HEK293T (cell line): ENCODE data around the gene LMX1B.
"Not testable (repeated sequence)": the region's sequence is repeated elsewhere in the genome, so short reads cannot be mapped to it uniquely, and the experiment has no call there.

ENCODE experiments used
- CTCF ChIA-PET: fragments of 350-600 bp; formaldehyde crosslinking; extraction: SDS; loops from one replicate; lab custom pipeline; 2021; ENCODE audit warnings: antibody characterized with exemption, inconsistent platforms; lab: Yijun Ruan, JAX
- POLR2A ChIA-PET: fragments of 350-600 bp; formaldehyde crosslinking; extraction: SDS; loops from one replicate; lab custom pipeline; 2020; ENCODE audit warnings: antibody characterized with exemption, inconsistent platforms; lab: Yijun Ruan, JAX
- DNase-seq: peaks from one replicate; pipeline ENCODE4 v3.0.0; 2012; ENCODE audit warnings: mixed read lengths; ENCODE audit errors: extremely low spot score
- ARNT ChIP-seq: fragments of 450-650 bp; IDR thresholded peaks from 2 replicates; pipeline ENCODE4 v1.6.1; 2017; ENCODE audit warnings: mild to moderate bottlenecking
- BHLHE40 ChIP-seq: fragments of 450-650 bp; IDR thresholded peaks from 2 replicates; pipeline ENCODE4 v1.6.1; 2016; ENCODE audit warnings: mild to moderate bottlenecking, moderate library complexity, borderline replicate concordance
- CTBP1 ChIP-seq: fragments of 450-650 bp; IDR thresholded peaks from 2 replicates; pipeline ENCODE4 v1.6.1; 2016; ENCODE audit warnings: borderline replicate concordance
- ELF4 ChIP-seq: fragments of 450-650 bp; IDR thresholded peaks from 2 replicates; pipeline ENCODE4 v1.6.1; 2017; ENCODE audit warnings: antibody characterized with exemption
- FOXA1 ChIP-seq: fragments of 450-650 bp; IDR thresholded peaks from 2 replicates; pipeline ENCODE4 v1.6.1; 2016; ENCODE audit warnings: mild to moderate bottlenecking
- FOXK2 ChIP-seq: fragments of 450-650 bp; IDR thresholded peaks from 2 replicates; pipeline ENCODE4 v1.6.1; 2016; ENCODE audit warnings: mild to moderate bottlenecking
- FOXM1 ChIP-seq: fragments of 450-650 bp; IDR thresholded peaks from 2 replicates; pipeline ENCODE4 v1.6.1; 2017; ENCODE audit warnings: mild to moderate bottlenecking, borderline replicate concordance
- HDGF ChIP-seq: fragments of 450-650 bp; IDR thresholded peaks from 2 replicates; pipeline ENCODE4 v1.6.1; 2017; ENCODE audit warnings: antibody characterized with exemption, borderline replicate concordance
- L3MBTL2 ChIP-seq: fragments of 450-650 bp; conservative IDR thresholded peaks from 2 replicates; pipeline ENCODE4 v1.6.1; 2016; ENCODE audit warnings: mild to moderate bottlenecking
- LEF1 ChIP-seq: fragments of 450-650 bp; IDR thresholded peaks from 2 replicates; pipeline ENCODE4 v1.6.1; 2017; ENCODE audit warnings: mild to moderate bottlenecking, borderline replicate concordance
- NFRKB ChIP-seq: fragments of 450-650 bp; IDR thresholded peaks from 2 replicates; pipeline ENCODE4 v1.6.1; 2016; ENCODE audit warnings: mild to moderate bottlenecking, moderate library complexity
- SP1 ChIP-seq: fragments of 450-650 bp; IDR thresholded peaks from 2 replicates; pipeline ENCODE4 v1.6.1; 2017
- SUZ12 ChIP-seq: fragments of 450-650 bp; IDR thresholded peaks from 2 replicates; pipeline ENCODE4 v1.6.1; 2016; ENCODE audit warnings: mild to moderate bottlenecking
- TARDBP ChIP-seq: fragments of 450-650 bp; IDR thresholded peaks from 2 replicates; pipeline ENCODE4 v1.6.1; 2016
- ZNF384 ChIP-seq: fragments of 450-650 bp; IDR thresholded peaks from 2 replicates; pipeline ENCODE4 v1.6.1; 2016
- TF ChIP-seq, protein P1 (sequence below): fragments of 450-650 bp; IDR thresholded peaks from 2 replicates; pipeline ENCODE4 v1.6.1; 2016

Gene LMX1B

GRCh38 chr9:126650404-126651341, 36.9 kb downstream of the LMX1B start:
- POLR2A ChIA-PET: no interaction called here
- TF ChIP-seq, protein P1, sequence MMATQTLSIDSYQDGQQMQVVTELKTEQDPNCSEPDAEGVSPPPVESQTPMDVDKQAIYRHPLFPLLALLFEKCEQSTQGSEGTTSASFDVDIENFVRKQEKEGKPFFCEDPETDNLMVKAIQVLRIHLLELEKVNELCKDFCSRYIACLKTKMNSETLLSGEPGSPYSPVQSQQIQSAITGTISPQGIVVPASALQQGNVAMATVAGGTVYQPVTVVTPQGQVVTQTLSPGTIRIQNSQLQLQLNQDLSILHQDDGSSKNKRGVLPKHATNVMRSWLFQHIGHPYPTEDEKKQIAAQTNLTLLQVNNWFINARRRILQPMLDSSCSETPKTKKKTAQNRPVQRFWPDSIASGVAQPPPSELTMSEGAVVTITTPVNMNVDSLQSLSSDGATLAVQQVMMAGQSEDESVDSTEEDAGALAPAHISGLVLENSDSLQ: peak; percentile 35; the same call in 1 of the 2 replicates
- TF ChIP-seq L3MBTL2 (no peak), LEF1 (no peak), FOXM1 (no peak), TARDBP (no peak), ZNF384 (no peak), HDGF (no peak)
- no peak for DNase-seq
- CTCF ChIA-PET: interaction anchor here (0.5 to 1.4 kb wide), 2 partner anchors 10 to 15 kb away, joined by 3 to 4 read pairs; no protein-coding TSS in a partner anchor

DNA sequence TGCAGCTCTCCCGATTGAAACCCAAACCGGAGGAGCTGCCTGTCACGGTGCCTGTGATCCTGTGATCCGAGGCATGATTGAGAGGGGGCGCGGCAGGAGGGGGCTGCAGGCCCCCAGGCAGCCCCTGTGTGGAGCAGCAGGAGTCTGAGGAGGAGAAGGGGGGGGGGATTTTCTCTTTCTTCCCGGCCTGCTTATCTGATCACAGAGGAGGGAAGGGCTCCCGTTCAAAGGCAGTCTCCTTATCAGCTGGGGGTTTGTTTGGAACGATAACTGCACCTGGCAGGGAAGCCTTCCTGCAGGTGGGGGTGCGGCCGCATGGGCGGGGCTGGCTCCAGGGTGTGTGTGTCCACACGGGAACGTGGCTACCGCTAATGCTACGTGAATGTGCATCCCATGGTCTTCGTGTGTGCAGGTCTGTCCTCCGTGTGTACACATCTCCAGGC, 38.4 kb downstream of the LMX1B start:
- DNase-seq: no peak
- ChIA-PET CTCF (no interaction called here), POLR2A (no interaction called here)
- TF ChIP-seq BHLHE40: no peak

GRCh38 chr9:126654124-126654523, 40.4 kb downstream of the LMX1B start:
- no peak for DNase-seq
- TF ChIP-seq ARNT (no peak), TARDBP (no peak), LEF1 (no peak), NFRKB (no peak), HDGF (no peak), FOXM1 (no peak), SP1 (no peak), FOXK2 (no peak), ZNF384 (no peak), CTBP1 (no peak), BHLHE40 (no peak), L3MBTL2 (no peak), FOXA1 (no peak), SUZ12 (no peak), ELF4 (no peak)
- TF ChIP-seq, protein P1: no peak
- ChIA-PET POLR2A (no interaction called here), CTCF (interaction anchor here (1.5 kb wide), 1 partner anchor 15 kb away, joined by 3 read pairs; no protein-coding TSS in a partner anchor)

- CTCF ChIA-PET, POLR2A ChIA-PET: not testable (repeated sequence)
Measured at GRCh38 chr9:126656214-126656613, 42.5 kb downstream of the LMX1B start.

GRCh38 chr9:126658201-126658825, 44.6 kb downstream of the LMX1B start:
- DNase-seq: no peak
- ChIA-PET CTCF (no interaction called here), POLR2A (no interaction called here)
- TF ChIP-seq NFRKB: no peak
- no peak for TF ChIP-seq FOXM1
- TF ChIP-seq HDGF: no peak
- TF ChIP-seq L3MBTL2: no peak
- TF ChIP-seq ZNF384: no peak
- TF ChIP-seq TARDBP: no peak
- no peak for TF ChIP-seq ELF4
- no peak for TF ChIP-seq FOXK2
- TF ChIP-seq CTBP1: no peak

More at GRCh38 chr9:126656214-126656613, 42.5 kb downstream of the LMX1B start:
- DNase-seq: not testable (repeated sequence)

- no peak for TF ChIP-seq SUZ12
- no peak for TF ChIP-seq BHLHE40
- TF ChIP-seq TARDBP: no peak
- no peak for TF ChIP-seq L3MBTL2
- TF ChIP-seq LEF1: no peak
- TF ChIP-seq, protein P1: no peak
- TF ChIP-seq FOXM1: no peak
- TF ChIP-seq ZNF384: no peak
- TF ChIP-seq HDGF: no peak
- no peak for TF ChIP-seq CTBP1
- TF ChIP-seq ELF4: no peak
- DNase-seq: no peak
- POLR2A ChIA-PET: no interaction called here
- CTCF ChIA-PET: no interaction called here
Measured at GRCh38 chr9:126658956-126659555, 45.3 kb downstream of the LMX1B start.
